Activated CD4-positive, alpha-beta T cell treated with anti-CD3 and anti-CD28 coated beads for 4 hours (primary cell): ENCODE results near the gene STUM.
"Not testable (repeated sequence)": the region's sequence is repeated elsewhere in the genome, so short reads cannot be mapped to it uniquely, and the experiment has no call there.

Experiments used
- DNase-seq, 2 donors: peaks; one replicate each; pipeline ENCODE4 v3.0.0-alpha.2; 2020

STUM gene

GRCh38 chr1:226606311-226607267 lies 58.0 kb downstream of the STUM start:
- DNase-seq, result no peak

DNA sequence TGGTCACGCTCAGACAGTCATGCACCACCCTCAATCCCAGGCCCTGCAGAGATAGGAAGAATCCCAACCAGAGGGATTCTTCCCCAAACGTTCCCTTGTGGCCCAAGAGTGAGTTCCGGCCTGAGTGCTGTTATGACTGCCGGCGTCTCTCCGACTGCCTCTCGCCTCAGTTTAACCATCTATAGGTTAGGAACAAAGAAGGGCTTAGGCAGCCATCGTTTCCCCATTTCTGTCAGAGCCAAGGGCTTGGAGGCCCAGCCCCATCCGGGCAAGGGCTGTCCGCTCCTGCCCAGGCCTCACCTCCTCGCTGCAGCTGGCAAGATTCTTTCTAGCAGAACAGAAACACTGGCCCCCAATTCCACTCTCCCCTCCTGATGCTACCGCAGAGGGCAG lies 58.7 kb downstream of the STUM start:
- no peak for DNase-seq

DNA sequence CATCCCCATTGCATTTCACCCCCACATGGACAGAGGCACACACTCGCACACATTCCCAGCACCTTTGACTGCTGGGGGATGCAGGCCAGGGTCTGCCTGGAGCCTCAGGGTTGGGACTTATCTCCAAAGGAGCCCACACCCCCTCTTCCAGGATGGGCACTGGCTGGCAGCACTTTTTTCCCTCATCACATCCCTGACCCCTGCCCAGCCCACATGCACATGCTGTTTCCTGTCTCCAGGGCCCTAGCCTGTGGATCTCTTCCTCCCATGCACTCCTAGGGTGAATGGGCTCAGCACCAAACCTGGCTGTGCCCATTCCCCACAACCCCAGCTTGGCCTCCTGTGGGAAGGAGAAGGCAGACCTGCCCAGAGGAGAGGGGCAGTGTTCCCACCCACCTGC lies 59.3 kb downstream of the STUM start:
- no peak for DNase-seq

DNA sequence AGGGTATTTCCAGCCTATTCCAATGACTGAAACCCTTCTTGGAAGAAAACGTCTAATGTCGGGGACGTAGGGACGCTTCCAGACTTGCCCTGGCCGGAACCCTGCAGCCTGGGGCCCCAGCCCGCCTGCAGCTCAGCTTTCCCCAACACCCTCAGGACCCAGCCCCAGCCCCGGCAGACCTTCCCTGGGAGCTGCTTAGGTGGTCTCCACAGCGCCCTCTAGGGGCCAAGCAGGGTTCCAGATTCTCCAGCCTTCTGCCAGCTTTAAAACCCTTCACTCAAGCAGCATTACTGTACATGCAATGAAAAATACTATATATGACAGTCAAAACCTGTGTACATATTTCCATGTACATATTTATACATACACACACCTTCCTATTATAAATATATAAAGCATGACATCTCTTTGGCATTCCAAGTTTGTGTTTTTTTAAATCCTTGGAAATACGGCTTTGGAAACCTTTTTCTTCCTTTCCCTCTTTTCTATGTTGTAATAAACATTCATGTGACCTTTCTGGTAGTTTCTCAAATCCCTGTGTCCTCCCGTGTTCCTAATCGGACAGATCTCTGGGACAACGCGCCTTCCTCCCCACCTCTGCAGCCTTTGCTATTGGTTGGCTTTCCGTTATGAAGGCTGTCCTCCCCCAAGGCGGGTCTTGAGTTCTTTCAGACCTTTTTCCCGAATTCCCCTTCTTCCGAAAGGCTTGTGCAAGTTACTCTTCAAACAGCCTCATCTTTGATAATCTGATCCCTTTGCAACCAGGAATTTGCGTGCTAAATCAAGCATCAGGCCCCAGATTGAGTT lies 60.3 kb downstream of the STUM start:
- peak; percentile 57 to 60 for DNase-seq

DNA sequence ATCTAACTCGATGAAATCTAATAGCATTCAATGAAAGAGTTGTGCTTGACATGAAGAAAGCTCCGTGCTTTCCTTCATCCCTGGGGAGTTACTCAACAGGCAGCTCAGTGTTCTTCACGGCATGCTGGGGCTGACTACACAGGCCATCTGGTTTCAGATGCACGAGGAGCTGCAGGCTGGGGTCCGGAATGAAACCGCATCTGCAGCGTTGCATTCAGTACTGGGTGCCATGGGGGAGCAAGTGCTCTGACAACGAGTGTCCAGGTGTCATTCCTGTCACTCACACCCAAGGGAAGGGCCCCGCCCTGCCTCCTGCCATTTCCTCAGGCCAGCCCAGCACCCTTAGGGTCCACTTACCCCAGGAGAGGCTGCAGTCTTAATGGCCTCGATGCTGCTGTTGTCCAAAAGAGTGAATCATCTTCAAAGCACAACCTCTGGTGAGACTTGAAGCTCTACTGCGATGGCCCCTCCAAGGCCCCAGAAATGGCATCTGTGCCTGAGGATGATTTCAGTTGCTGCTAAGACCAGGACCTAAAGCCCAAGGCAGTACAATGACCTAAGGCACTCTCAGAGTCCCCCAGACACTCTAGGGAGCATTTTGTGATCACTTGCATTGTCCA lies 61.4 kb downstream of the STUM start:
- DNase-seq, result no peak

GRCh38 chr1:226610671-226611070 lies 62.1 kb downstream of the STUM start:
- DNase-seq, result no peak

GRCh38 chr1:226611301-226611700 lies 62.7 kb downstream of the STUM start:
- DNase-seq, result no peak

- not testable (repeated sequence) for DNase-seq
Measured at GRCh38 chr1:226611980-226612379, 63.4 kb downstream of the STUM start.

DNA sequence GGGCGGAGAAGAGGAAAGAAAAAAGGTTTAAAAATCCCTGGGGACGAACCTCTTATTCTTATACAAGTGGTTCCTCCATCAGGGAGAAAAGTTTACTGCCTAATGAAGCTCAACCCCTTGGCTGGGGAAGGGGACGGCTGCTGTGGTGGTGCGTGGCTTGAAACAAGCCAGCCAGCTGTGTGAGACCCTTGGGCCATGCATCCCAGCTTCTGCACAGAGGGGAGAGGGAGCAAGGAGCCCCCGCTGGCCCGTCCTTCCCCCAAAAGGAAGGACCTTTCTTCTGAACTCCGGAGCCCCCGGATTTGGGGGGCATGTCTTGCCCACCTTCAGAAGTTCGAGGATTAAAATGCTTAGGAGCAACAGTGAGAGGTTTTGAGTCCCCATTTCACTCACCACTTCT lies 67.3 kb downstream of the STUM start:
- no peak for DNase-seq

GRCh38 chr1:226616636-226617035 lies 68.1 kb downstream of the STUM start:
- DNase-seq, result no peak

DNA sequence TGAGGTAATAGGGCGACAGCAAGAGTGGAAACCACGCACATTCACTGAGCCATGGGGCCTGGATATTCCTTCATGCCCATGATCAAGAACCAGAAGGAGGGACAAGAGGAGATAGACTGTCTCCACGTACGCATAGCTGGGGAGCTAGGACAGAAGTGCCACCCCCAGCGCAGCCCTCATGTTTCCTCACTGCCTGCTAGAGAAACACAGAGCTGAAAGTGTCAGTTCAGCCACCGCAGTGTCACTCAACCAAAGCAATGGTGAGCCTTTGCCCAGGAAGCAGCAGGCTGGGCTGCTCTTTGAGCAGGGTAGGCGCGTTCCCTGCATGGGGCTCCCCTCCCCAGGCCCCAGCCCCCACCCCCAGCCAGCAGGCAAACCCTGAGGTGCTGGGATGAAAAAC lies 68.5 kb downstream of the STUM start:
- no peak for DNase-seq

- not testable (repeated sequence) for DNase-seq
Measured at GRCh38 chr1:226617719-226618118, 69.2 kb downstream of the STUM start.

GRCh38 chr1:226618380-226618779 lies 69.8 kb downstream of the STUM start:
- DNase-seq, result no peak

- no peak for DNase-seq
Measured at GRCh38 chr1:226619031-226619430, 70.5 kb downstream of the STUM start.

GRCh38 chr1:226622012-226622411 lies 73.4 kb downstream of the STUM start:
- no peak for DNase-seq

- DNase-seq, result no peak
Measured at GRCh38 chr1:226624526-226624925, 76.0 kb downstream of the STUM start.

GRCh38 chr1:226625326-226625725 lies 76.8 kb downstream of the STUM start:
- DNase-seq, result no peak

DNA sequence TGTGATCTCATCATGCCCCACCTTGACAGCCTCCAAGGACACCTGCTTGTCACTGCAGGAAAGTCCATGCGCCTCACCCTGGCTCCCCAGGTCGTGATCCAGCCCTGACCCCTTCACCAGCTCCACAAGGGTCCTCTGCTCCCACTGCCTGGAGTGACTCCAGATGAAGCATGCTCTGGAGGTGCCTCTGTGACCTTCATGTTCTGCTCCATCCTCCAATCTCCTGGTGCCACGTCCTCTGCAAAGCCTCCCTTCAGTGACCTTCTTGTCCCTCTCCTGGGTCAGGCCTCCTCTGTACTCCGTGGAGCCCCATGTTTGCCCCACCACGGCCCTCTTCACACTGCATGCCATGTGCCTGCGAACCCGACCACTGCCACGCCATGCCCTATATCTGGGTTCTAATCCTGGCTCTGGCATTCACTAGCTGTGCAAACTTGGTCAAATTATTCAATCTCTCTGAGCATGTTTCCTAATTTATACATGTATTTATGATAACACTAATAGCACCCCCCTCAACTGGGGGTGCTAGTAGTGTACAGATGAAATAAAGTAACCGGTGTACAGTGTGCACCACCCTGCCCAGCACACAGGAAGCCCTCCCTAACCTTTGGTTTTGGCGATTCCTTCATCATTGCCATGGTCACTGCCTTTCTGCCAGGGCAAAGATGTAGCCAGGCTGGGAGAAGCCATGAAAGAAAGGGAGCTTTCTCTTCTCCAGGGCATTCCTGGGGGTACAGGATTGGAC lies 77.4 kb downstream of the STUM start:
- no peak for DNase-seq

- peak; percentile 75 to 81 for DNase-seq
Measured at GRCh38 chr1:226626577-226626956, 78.0 kb downstream of the STUM start.

DNA sequence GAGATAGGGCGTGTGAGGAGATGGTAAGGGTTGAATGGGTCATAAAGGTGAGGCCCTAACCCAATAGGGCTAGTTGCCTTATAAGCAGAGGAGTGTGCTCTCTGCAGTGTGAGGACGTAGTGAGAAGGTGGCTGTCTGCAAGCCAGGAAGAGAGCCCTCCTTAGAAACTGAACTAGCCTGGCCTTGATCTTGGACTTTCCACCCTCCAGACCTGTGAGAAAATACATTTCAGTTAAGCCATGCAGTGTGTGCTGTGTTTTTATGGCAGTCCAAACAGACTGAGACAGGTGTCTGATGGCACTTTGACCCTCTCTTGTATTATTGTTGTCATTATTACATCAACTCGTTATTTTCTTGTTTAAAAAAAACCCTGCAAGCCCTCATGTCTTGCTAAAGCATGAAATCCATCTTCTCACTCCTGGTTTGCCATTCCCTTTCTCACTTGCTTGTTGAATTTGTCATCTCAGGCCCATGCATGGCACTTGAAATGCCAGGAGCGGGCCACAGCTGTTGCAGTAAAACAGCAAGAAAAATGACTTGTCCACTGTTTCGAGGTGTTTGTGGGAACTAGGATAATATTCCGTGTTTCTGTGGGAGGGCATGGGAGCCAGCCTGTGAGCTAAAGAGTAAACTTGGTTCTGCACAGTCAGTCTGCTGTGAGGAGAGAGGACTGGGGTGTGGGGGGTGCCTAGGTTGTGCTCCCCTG lies 78.6 kb downstream of the STUM start:
- no peak for DNase-seq

GRCh38 chr1:226627924-226628611 lies 79.5 kb downstream of the STUM start:
- DNase-seq, result peak; percentile 35 to 39
